Heart left ventricle (tissue), 16 donors: ENCODE results near the gene AFAP1. TPM values are rescaled to one million over a fixed set of nuclear protein-coding genes. Genes with fewer than 3 reads are reported as not detected.

Source experiments
- ATAC-seq, 4 donors: fragments of 200-7000 bp; cut with Tn5 transposase; one replicate each; pipeline ENCODE4 v1.9.1; 2020 to 2022; ENCODE audit warnings: moderate library complexity in 4 of 4, mild to moderate bottlenecking in 3 of 4, moderate number of reproducible peaks in 1 of 4
- DNase-seq, 5 donors: peaks; one replicate each; pipeline ENCODE4 v3.0.0-alpha.2; 2020
- H3K27ac ChIP-seq, 12 donors: fragments of 200-600 bp; sonication (generic) in 4 of 12; one replicate each; pipeline versions ENCODE4 v1.5.0 to v1.8.0; 2016 to 2022; ENCODE audit warnings: mild to moderate bottlenecking in 2 of 12
- H3K27me3 ChIP-seq, 9 donors: fragments of 200-600 bp; sonication (generic) in 2 of 9; one replicate each; pipeline versions ENCODE4 v1.5.1 to v1.8.0; 2016 to 2022; ENCODE audit warnings: mild to moderate bottlenecking in 3 of 9
- H3K36me3 ChIP-seq, 9 donors: fragments of 200-600 bp; sonication (generic) in 2 of 9; one replicate each; pipeline versions ENCODE4 v1.5.0 to v1.8.0; 2018 to 2022; ENCODE audit warnings: mild to moderate bottlenecking in 2 of 9
- H3K4me1 ChIP-seq, 12 donors: fragments of 200-600 bp; sonication (generic) in 4 of 12; one replicate each; pipeline versions ENCODE4 v1.5.0 to v1.8.0; 2016 to 2022; ENCODE audit warnings: mild to moderate bottlenecking in 3 of 12
- H3K4me3 ChIP-seq, 12 donors: fragments of 200-600 bp; sonication (generic) in 4 of 12; one replicate each; pipeline versions ENCODE4 v1.5.0 to v1.8.0; 2017 to 2022; ENCODE audit warnings: mild to moderate bottlenecking in 9 of 12, moderate library complexity in 4 of 12
- H3K9me3 ChIP-seq, 12 donors: fragments of 200-600 bp; sonication (generic) in 4 of 12; one replicate each; pipeline versions ENCODE4 v1.5.0 to v1.8.0; 2016 to 2022; ENCODE audit warnings: mild to moderate bottlenecking in 1 of 12
- CTCF ChIP-seq, 12 donors: fragments of 200-600 bp; sonication (generic) in 4 of 12; IDR thresholded peaks; one replicate each; pipeline versions ENCODE4 v1.5.0 to v1.8.0; 2018 to 2022; ENCODE audit warnings: antibody characterized with exemption in 12 of 12, mild to moderate bottlenecking in 5 of 12
- POLR2A ChIP-seq, 2 donors: fragments of 450-650 bp; IDR thresholded peaks; one replicate each; pipeline ENCODE4 v1.6.1; 2017; ENCODE audit warnings: antibody characterized with exemption in 2 of 2, mild to moderate bottlenecking in 2 of 2, moderate library complexity in 2 of 2
- WGBS, 4 donors: extraction: QIAGEN DNeasy Blood & Tissue Kit in 2 of 4; methylation state at CpG; one replicate each; pipeline versions ENCODE4 v1.1.5 to v1.1.7; 2013 to 2018; 5-methylcytosine and 5-hydroxymethylcytosine counted together
- intact Hi-C, 10 donors: fragments of 100-400 bp; cut with DNase I; formaldehyde crosslinking; loops; one replicate each; pipeline versions ENCODE4 v1.11.1 to v1.14.2; 2022
- polyA plus RNA-seq, 2 donors: library from polyadenylated mRNA; stranded (reverse); fragments of 200-250 nt; gene quantifications; one replicate each; pipeline ENCODE4 v1.2.3, GENCODE V29; 2013
- total RNA-seq, 9 donors: library from RNA; depleted of rRNA in 2 of 9; stranded (reverse); fragments of >200 nt in 2 of 9; fragmentation: NEBNext Ultra II Directional in 3 of 9; extraction: Animal tissue kit (Norgen Biotek cat#: 25700) in 3 of 9; gene quantifications; one replicate each; pipeline versions ENCODE4 v1.1.0 to v1.2.4, GENCODE V29; 2016 to 2023
- donor health status: ischemic (EF 13 %, LVEDD 7.1; RV severe dilation, severe dysfunction).
- donor health status: healthy with polysubstance abuse.
- donor health status: DM: no; HTN: yes; CAD: no.
- donor health status: DM: no; HTN: no; CAD: no.
- donor health status: ischemic (EF 25% LVEDD 6.9; RV normal size, moderate dysfunction).
- donor health status: ischemic (EF 25% LVEDD 5.7; RV mildly dilated, moderate dysfunction).
- donor health status: healthy.
- donor health status: DM: yes; HTN: yes; CAD: no.
- donor health status: ischemic (EF 35%, LVEDD 5.7; RV mildly dilated, moderate dysfunction).
- donor health status: nonischemic (EF 11% LVEDD 7.7; RV severe dilation, severe dysfunction).
- donor health status: DM: yes; HTN: yes; CAD: no.
- donor health status: PGD.
- donor health status: ischemic (EF 29% LVEDD 5.4; RV normal size, mild dysfunction).
- donor health status: nonischemic (EF 23%, LVEDD 6.1; RV moderate dilation, normal function).

AFAP1 gene
- total and polyA plus RNA-seq, 11 donors = 2.0 to 18.0 (median 7.0) TPM

GRCh38 chr4:7964890-7965662, 25.4 kb upstream of the AFAP1 start:
- intact Hi-C loops = no loop called here
- Histone ChIP-seq H3K36me3 (no peaks in the 10 kb centered on the region), H3K9me3 (no peaks in the 10 kb centered on the region), H3K4me3 (no peak overlapping the region), H3K27ac (peak overlapping the region in 7 of 12 donors; percentile 4 to 75 (median 37)), H3K27me3 (no peaks in the 10 kb centered on the region), H3K4me1 (peaks cover 4 to 43% (median 27%) of the 10 kb centered on the region in 12 donors)
- DNase-seq (peak in 4 of 5 donors; percentile 48 to 71 (median 70)), ATAC-seq (peak in 3 of 4 donors; percentile 25 to 67 (median 43))
- TF ChIP-seq POLR2A (IDR thresholded peaks at IDR 0.05) (no peak), CTCF (IDR thresholded peaks at IDR 0.05) (no peak)
- WGBS, 4 donors = 66 to 76% (median 68%) methylated on average over 21 to 23 of the region's 23 CpGs

GRCh38 chr4:7964459-7964858, 24.8 kb upstream of the AFAP1 start:
- DNase-seq (no peak), ATAC-seq (no peak)
- H3K27ac ChIP-seq = peak overlapping the region in 4 of 12 donors; percentile 4 to 75 (median 38)
- intact Hi-C loops = no loop called here
- H3K9me3 ChIP-seq = no peaks in the 10 kb centered on the region
- no peak overlapping the region for H3K4me3 ChIP-seq
- peaks cover 0 to 39% (median 23%) of the 10 kb centered on the region in 12 donors for H3K4me1 ChIP-seq
- no peaks in the 10 kb centered on the region for H3K36me3 ChIP-seq
- no peak for TF ChIP-seq POLR2A (IDR thresholded peaks at IDR 0.05)
- no peak for TF ChIP-seq CTCF (IDR thresholded peaks at IDR 0.05)
- 85 to 91% (median 87%) methylated on average over 5 of the region's 5 CpGs for WGBS, 4 donors
- H3K27me3 ChIP-seq = no peaks in the 10 kb centered on the region

DNA sequence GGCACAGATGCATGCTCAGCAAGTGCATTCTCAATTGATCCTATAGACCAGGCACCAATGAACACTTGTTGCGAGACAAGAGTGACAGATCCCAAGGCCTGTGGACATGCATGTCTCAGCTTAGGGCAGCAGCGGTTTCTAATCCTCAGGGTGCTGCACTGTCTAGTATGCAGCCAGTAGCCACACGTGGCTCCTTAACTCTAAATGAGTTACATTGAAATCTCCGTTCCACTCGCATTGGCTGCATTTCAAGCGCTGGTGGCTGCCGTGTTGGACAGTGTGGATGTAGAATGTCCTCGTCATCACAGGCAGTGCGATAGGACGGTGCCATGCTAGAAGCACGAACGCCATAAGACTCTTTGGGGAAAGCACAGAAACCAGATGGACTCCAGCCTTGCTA, 24.0 kb upstream of the AFAP1 start:
- no peak for TF ChIP-seq CTCF (IDR thresholded peaks at IDR 0.05)
- TF ChIP-seq POLR2A (IDR thresholded peaks at IDR 0.05) = no peak
- Histone ChIP-seq H3K9me3 (no peaks in the 10 kb centered on the region), H3K4me3 (no peak overlapping the region), H3K4me1 (peaks cover 0 to 31% (median 15%) of the 10 kb centered on the region in 12 donors), H3K27ac (no peak overlapping the region), H3K36me3 (no peaks in the 10 kb centered on the region), H3K27me3 (no peaks in the 10 kb centered on the region)
- 90 to 98% (median 95%) methylated on average over 11 to 12 of the region's 12 CpGs for WGBS, 4 donors
- intact Hi-C loops = no loop called here
- ATAC-seq (no peak), DNase-seq (no peak)

GRCh38 chr4:7962609-7963508, 23.2 kb upstream of the AFAP1 start:
- 89 to 92% (median 91%) methylated on average over 17 of the region's 17 CpGs for WGBS, 4 donors
- intact Hi-C loops = no loop called here
- ATAC-seq = no peak

More at GRCh38 chr4:7962609-7963508, 23.2 kb upstream of the AFAP1 start:
- TF ChIP-seq CTCF (IDR thresholded peaks at IDR 0.05) = no peak
- TF ChIP-seq POLR2A (IDR thresholded peaks at IDR 0.05) = no peak
- peaks cover 0 to 23% (median 9%) of the 10 kb centered on the region in 12 donors for H3K4me1 ChIP-seq
- H3K27ac ChIP-seq = no peak overlapping the region
- H3K27me3 ChIP-seq = no peaks in the 10 kb centered on the region
- no peak for DNase-seq
- no peaks in the 10 kb centered on the region for H3K36me3 ChIP-seq
- H3K9me3 ChIP-seq = no peaks in the 10 kb centered on the region
- no peak overlapping the region for H3K4me3 ChIP-seq
